HL-60 (cell line): ENCODE measurements around the gene ELOB.
"Not testable (repeated sequence)": the region's sequence is repeated elsewhere in the genome, so short reads cannot be mapped to it uniquely, and the experiment has no call there.

ENCODE experiments used
- DNase-seq, 2 experiments: peaks; one replicate each; pipeline ENCODE4 v3.0.0-alpha.2; 2010 to 2020; ENCODE audit warnings: low read depth in 1 of 2, low spot score in 1 of 2
- H3K27ac ChIP-seq: fragments of 250-450 bp; sonication (Bioruptor Pico); replicated peaks from 2 replicates; pipeline ENCODE4 v1.5.1; 2020; ENCODE audit warnings: mild to moderate bottlenecking, moderate library complexity
- H3K27me3 ChIP-seq: fragments of 250-450 bp; sonication (Bioruptor Pico); 2 replicates; pipeline ENCODE4 v1.5.1; 2021; ENCODE audit warnings: mild to moderate bottlenecking, moderate library complexity; ENCODE audit not compliant: insufficient read depth, poor library complexity, severe bottlenecking
- H3K4me3 ChIP-seq: replicated peaks from 2 replicates; pipeline ENCODE4 v1.5.1; 2011; ENCODE audit warnings: mild to moderate bottlenecking, control low read depth, low read length; ENCODE audit not compliant: insufficient read depth
- GABPA ChIP-seq: IDR thresholded peaks from 2 replicates; pipeline ENCODE4 v1.6.1; 2012; ENCODE audit warnings: low read depth
- POLR2AphosphoS5 ChIP-seq: IDR thresholded peaks from 2 replicates; pipeline ENCODE4 v1.6.1; 2012; ENCODE audit warnings: low read depth
- SPI1 ChIP-seq: IDR thresholded peaks from 2 replicates; pipeline ENCODE4 v1.6.1; 2012; ENCODE audit warnings: low read depth, mild to moderate bottlenecking, borderline replicate concordance
- TF ChIP-seq, protein P1 (sequence below): IDR thresholded peaks from one replicate; pipeline ENCODE4 v1.5.1; 2011; ENCODE audit warnings: low read length, control low read depth, inconsistent platforms; ENCODE audit not compliant: insufficient read depth
- TF ChIP-seq, protein P2 (sequence below): IDR thresholded peaks from 2 replicates; pipeline ENCODE4 v1.6.1; 2012; ENCODE audit warnings: low read depth; ENCODE audit not compliant: insufficient replicate concordance

ELOB gene

DNA sequence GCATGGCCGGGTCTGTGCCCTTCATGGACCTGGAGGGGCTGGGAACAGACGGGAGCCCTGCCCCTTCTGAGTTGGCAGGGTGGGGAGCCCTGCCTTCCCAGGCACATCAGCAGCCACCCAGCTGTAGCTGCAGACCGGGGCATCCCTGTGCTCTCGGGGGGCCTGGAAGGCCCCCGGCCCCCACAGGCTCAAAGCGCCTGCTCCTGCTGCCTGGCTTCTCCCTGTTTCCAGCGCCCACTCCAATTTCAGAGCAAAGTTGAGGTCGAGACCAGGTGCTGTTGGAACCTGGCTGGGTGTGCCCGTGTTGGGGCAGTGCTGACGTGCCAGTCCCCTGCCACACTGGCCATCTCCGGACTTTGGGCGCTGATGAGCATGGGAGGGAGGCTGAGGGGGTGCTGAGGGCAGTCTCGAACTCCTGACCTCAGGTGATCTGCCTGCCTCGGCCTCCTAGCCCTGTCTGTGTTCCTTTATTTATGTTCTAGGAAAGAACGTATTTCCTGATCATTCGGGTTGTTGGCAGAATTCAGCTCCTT, 52.2 kb downstream of the ELOB start:
- DNase-seq, result no peak
- Histone ChIP-seq H3K4me3 (no peak overlapping the region), H3K27ac (no peak overlapping the region), H3K27me3 (no peaks in the 10 kb centered on the region)
- TF ChIP-seq SPI1 (no peak), POLR2AphosphoS5 (no peak), GABPA (no peak)
- TF ChIP-seq, protein P1, sequence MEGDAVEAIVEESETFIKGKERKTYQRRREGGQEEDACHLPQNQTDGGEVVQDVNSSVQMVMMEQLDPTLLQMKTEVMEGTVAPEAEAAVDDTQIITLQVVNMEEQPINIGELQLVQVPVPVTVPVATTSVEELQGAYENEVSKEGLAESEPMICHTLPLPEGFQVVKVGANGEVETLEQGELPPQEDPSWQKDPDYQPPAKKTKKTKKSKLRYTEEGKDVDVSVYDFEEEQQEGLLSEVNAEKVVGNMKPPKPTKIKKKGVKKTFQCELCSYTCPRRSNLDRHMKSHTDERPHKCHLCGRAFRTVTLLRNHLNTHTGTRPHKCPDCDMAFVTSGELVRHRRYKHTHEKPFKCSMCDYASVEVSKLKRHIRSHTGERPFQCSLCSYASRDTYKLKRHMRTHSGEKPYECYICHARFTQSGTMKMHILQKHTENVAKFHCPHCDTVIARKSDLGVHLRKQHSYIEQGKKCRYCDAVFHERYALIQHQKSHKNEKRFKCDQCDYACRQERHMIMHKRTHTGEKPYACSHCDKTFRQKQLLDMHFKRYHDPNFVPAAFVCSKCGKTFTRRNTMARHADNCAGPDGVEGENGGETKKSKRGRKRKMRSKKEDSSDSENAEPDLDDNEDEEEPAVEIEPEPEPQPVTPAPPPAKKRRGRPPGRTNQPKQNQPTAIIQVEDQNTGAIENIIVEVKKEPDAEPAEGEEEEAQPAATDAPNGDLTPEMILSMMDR, result no peak
- TF ChIP-seq, protein P2, sequence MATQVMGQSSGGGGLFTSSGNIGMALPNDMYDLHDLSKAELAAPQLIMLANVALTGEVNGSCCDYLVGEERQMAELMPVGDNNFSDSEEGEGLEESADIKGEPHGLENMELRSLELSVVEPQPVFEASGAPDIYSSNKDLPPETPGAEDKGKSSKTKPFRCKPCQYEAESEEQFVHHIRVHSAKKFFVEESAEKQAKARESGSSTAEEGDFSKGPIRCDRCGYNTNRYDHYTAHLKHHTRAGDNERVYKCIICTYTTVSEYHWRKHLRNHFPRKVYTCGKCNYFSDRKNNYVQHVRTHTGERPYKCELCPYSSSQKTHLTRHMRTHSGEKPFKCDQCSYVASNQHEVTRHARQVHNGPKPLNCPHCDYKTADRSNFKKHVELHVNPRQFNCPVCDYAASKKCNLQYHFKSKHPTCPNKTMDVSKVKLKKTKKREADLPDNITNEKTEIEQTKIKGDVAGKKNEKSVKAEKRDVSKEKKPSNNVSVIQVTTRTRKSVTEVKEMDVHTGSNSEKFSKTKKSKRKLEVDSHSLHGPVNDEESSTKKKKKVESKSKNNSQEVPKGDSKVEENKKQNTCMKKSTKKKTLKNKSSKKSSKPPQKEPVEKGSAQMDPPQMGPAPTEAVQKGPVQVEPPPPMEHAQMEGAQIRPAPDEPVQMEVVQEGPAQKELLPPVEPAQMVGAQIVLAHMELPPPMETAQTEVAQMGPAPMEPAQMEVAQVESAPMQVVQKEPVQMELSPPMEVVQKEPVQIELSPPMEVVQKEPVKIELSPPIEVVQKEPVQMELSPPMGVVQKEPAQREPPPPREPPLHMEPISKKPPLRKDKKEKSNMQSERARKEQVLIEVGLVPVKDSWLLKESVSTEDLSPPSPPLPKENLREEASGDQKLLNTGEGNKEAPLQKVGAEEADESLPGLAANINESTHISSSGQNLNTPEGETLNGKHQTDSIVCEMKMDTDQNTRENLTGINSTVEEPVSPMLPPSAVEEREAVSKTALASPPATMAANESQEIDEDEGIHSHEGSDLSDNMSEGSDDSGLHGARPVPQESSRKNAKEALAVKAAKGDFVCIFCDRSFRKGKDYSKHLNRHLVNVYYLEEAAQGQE, result no peak

DNA sequence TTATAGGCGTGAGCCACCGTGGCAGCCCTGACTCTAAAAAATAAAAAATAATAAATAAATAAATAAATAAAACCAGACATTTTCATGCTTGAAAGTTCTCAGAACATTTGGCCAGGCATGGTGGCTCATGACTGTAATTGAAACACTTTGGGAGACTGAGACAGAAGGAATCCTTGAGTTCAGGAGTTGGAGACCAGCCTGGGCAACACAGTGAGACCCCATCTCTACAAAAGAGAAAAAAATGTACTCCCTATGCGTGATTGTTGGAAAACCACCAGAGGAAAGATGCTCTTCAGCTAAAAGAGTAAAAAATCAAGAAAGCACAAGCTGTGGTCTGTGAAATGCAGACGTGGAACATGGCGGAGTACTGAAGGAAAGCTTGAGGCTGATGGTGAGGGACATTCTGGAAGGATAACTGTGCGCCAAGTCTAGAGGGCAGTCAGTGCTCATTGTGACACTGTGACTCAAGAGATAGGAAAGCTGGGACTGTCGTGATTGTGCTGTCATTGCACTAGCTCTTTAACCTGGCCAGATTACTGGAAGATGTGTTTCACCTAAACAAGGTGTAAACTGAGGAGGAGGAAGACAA, 52.9 kb downstream of the ELOB start:
- TF ChIP-seq, protein P1, result no peak
- TF ChIP-seq GABPA (no peak), POLR2AphosphoS5 (no peak), SPI1 (no peak)
- TF ChIP-seq, protein P2, result no peak
- Histone ChIP-seq H3K27me3 (no peaks in the 10 kb centered on the region), H3K4me3 (no peak overlapping the region), H3K27ac (no peak overlapping the region)
- no peak for DNase-seq

DNA sequence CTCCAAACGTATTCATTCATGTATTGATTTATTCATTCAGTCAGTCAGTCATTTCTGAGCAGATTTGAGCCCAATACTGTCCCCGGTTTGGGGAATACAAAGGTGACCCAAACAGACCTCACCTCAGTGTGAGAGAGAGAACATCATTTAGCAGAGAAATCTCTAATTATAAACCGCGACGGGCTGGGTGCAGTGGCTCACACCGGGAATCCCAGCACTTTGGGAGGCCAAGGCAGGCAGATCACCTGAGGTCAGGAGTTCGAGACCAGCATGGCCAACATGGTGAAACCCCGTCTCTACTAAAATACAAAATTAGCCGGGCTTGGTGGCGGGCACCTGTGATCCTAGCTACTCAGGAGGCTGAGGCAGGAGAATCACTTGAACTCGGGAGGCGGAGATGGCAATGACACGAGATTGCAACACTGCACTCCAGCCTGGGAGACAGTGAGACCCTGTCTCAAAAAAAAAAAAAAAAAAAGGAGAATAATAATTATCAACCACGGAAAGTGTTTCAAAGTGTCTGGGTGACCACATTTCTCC, 55.4 kb downstream of the ELOB start:
- H3K27me3 ChIP-seq, DNase-seq: not testable (repeated sequence)
- Histone ChIP-seq H3K4me3 (peak overlapping the region; percentile 70), H3K27ac (peak overlapping the region; percentile 27; the same call in 1 of the 2 replicates)
